ENCODE results near the gene CCT6A. TPM values are rescaled to one million over a fixed set of nuclear protein-coding genes. Genes with fewer than 3 reads are reported as not detected.

CCT6A gene
- polyA plus RNA-seq (2011; rRNA removed) (444 and 520 TPM in 2 replicates), polyA plus RNA-seq (2017; fragmentation: RNase III; extraction: RNeasy Plus Mini Kit Qiagen cat#74134 plus additional on column Dnase treatment) (334 to 378 TPM (median 337 TPM) in 3 replicates), polyA minus RNA-seq (2011; rRNA and poly(A)+ RNA removed) (228 and 233 TPM in 2 replicates)
- 223 and 243 TPM in 2 replicates for polyA plus RNA-seq (2012; cell fraction: cytosol; rRNA removed)
- polyA plus RNA-seq (2012; cell fraction: nucleus; rRNA removed): 115 and 131 TPM in 2 replicates

- Histone ChIP-seq H3K4me1 (peaks cover 58% of the 10 kb centered on the region), H3K4me2 (peak within 1 kb of the TSS; percentile 94), H3K27ac (peak within 1 kb of the TSS; percentile 98), H3K9me3 (no peaks in the 10 kb centered on the region), H3K4me3 (peak within 1 kb of the TSS; percentile 96)
- no peak for TF ChIP-seq MAFK (IDR thresholded peaks at IDR 0.05; ENCODE audit: partially characterized antibody)
- TF ChIP-seq BHLHE40 (IDR thresholded peaks at IDR 0.05; ENCODE audit: low read depth, low read length): 0 out of 2 replicates have a peak, but pooled peaks have one; percentile 14
- no peak for TF ChIP-seq ZNF302 (CRISPR knock-in tag; IDR thresholded peaks at IDR 0.05)
- TF ChIP-seq TFCP2L1 (CRISPR knock-in tag; IDR thresholded peaks at IDR 0.05): no peak
- peak; percentile 68 for TF ChIP-seq E2F6 (IDR thresholded peaks at IDR 0.05; ENCODE audit: borderline replicate concordance, low read depth)
- peak; percentile 87 for TF ChIP-seq MAX (IDR thresholded peaks at IDR 0.05)
- TF ChIP-seq POLR2A (IDR thresholded peaks at IDR 0.05; ENCODE audit: low read length): peak; percentile 96
- 0 out of 2 replicates have a peak, but pooled peaks have one; percentile 58 for TF ChIP-seq RFX5 (IDR thresholded peaks at IDR 0.05)
- peak; percentile 91; the same call in 1 of the 2 replicates for TF ChIP-seq PHF8 (IDR thresholded peaks at IDR 0.05; ENCODE audit: borderline replicate concordance, low read depth)
- TF ChIP-seq BCL3 (IDR thresholded peaks at IDR 0.05): peak; percentile 81; the same call in 2 of the 3 replicates
- peak; percentile 28; the same call in 1 of the 2 replicates for TF ChIP-seq USF2 (IDR thresholded peaks at IDR 0.05)
- TF ChIP-seq CHD2 (IDR thresholded peaks at IDR 0.05; ENCODE audit: low read length, partially characterized antibody): peak; percentile 78
- peak; percentile 81 for TF ChIP-seq MYC (IDR thresholded peaks at IDR 0.05; ENCODE audit: borderline replicate concordance, low read length)
- TF ChIP-seq, protein P1, sequence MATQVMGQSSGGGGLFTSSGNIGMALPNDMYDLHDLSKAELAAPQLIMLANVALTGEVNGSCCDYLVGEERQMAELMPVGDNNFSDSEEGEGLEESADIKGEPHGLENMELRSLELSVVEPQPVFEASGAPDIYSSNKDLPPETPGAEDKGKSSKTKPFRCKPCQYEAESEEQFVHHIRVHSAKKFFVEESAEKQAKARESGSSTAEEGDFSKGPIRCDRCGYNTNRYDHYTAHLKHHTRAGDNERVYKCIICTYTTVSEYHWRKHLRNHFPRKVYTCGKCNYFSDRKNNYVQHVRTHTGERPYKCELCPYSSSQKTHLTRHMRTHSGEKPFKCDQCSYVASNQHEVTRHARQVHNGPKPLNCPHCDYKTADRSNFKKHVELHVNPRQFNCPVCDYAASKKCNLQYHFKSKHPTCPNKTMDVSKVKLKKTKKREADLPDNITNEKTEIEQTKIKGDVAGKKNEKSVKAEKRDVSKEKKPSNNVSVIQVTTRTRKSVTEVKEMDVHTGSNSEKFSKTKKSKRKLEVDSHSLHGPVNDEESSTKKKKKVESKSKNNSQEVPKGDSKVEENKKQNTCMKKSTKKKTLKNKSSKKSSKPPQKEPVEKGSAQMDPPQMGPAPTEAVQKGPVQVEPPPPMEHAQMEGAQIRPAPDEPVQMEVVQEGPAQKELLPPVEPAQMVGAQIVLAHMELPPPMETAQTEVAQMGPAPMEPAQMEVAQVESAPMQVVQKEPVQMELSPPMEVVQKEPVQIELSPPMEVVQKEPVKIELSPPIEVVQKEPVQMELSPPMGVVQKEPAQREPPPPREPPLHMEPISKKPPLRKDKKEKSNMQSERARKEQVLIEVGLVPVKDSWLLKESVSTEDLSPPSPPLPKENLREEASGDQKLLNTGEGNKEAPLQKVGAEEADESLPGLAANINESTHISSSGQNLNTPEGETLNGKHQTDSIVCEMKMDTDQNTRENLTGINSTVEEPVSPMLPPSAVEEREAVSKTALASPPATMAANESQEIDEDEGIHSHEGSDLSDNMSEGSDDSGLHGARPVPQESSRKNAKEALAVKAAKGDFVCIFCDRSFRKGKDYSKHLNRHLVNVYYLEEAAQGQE (IDR thresholded peaks at IDR 0.05): peak; percentile 47
- TF ChIP-seq CEBPB (IDR thresholded peaks at IDR 0.05): no peak
- 0 out of 2 replicates have a peak, but pooled peaks have one; percentile 18 for TF ChIP-seq GATA3 (IDR thresholded peaks at IDR 0.05; ENCODE audit: borderline replicate concordance)
- TF ChIP-seq JUN (IDR thresholded peaks at IDR 0.05): peak; percentile 88 to 96
- no peak for TF ChIP-seq FOXS1 (CRISPR knock-in tag; IDR thresholded peaks at IDR 0.05)
- ATAC-seq (peak; percentile 94 to 95), FAIRE-seq (no peak), DNase-seq (ENCODE audit: low read depth in 1 of 2, low spot score in 1 of 2) (peak; percentile 89 to 98)
- 2% methylated on average over 37 of the region's 97 CpGs for WGBS (ENCODE audit: missing lambda C conversion rate)
- CTCF ChIA-PET: interaction anchor here (0.7 to 1.5 kb wide), 10 partner anchors 8 to 88 kb away, joined by 3 to 8 read pairs (median 4); partner anchors contain the start of genes NIPSNAP2 and PHKG1
- POLR2A ChIA-PET: interaction anchor here (0.6 to 1.9 kb wide), 22 partner anchors 8 to 1033 kb away, joined by 3 to 114 read pairs (median 6); partner anchors contain the start of genes CHCHD2, EGFR and SUMF2
Observed at GRCh38 chr7:56051339-56052191, at the start of gene CCT6A, which contains the start of gene PSPH. CCT6A (plus strand) TSS chr7:56051765; CDS start chr7:56051849, 84 bp downstream. PSPH (minus strand) TSS chr7:56051444; CDS start chr7:56021212, 30,232 bp downstream.
